ENCODE data around the gene TMEM72. TPM values are rescaled to one million over a fixed set of nuclear protein-coding genes. Genes with fewer than 3 reads are reported as not detected.

The TMEM72 gene
- total and polyA plus RNA-seq, 2 of the 13 experiments (the other 11 are each of a cell fraction or from before 2014, with no cell fraction given), result 0.04 TPM; not detected in 1

DNA sequence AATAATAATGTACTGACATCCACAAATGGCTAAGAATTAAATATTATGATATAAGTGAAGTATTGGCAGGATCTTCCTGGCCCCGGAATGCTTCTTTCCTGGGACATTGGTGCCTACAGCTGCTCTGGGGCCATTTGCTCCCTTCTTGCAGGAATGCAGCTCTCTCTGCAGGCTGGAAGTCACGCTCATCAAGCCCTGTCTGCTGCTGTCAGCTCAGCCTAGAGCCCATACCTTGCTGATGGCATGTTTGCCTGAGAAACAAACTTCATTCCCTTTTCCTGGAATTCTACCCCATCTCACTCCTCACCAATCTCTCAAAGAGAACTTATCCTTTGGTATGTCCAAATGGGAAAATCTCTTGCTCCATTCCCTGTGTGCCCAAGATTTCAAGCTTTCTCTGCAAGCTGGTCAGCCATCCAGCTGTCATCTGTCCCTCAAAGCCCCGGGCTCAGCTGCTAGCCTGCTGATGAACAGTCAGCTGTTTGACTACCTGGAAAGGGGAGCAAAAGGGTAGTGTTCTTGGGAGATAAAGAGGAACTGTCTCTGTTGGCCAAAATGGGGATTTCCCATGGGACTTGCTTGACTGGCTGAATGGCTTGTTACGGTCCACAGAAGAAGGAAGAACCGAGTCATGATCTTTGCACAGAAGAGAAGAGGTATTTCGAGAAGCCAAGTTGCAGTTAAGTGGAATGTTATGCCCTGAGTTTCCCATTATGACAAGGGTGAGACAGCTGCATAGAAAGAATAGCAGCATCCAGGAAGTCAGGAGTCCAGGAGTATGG, 36.4 kb downstream of the TMEM72 start:
- Histone ChIP-seq H3K27me3 (ENCODE audit: control insufficient read depth in 1 of 2, insufficient read depth in 2 of 2, low read length in 2 of 2) (no peaks in the 10 kb centered on the region), H2AFZ (ENCODE audit: low read length) (no peak overlapping the region), H3K79me2 (ENCODE audit: insufficient read depth, low read length) (no peaks in the 10 kb centered on the region), H3K9ac (ENCODE audit: insufficient read depth, low read depth, low read length) (no peak overlapping the region), H3K4me1 (ENCODE audit: insufficient read depth, low read length) (peaks cover 75% of the 10 kb centered on the region), H4K20me1 (ENCODE audit: insufficient read depth, low read length) (no peaks in the 10 kb centered on the region), H3K27ac (ENCODE audit: extremely low read length, insufficient read depth, low read length) (no peak overlapping the region), H3K4me3 (replicated peaks in 1 of 3; ENCODE audit: insufficient read depth in 1 of 3, low read depth in 2 of 3, low read length in 3 of 3) (no peak overlapping the region), H3K9me3 (ENCODE audit: low read length) (peaks cover 8% of the 10 kb centered on the region), H3K36me3 (replicated peaks in 1 of 2; ENCODE audit: control insufficient read depth in 1 of 2, insufficient read depth in 2 of 2, low read length in 2 of 2) (no peaks in the 10 kb centered on the region), H3K4me2 (ENCODE audit: low read depth, low read length) (no peak overlapping the region)
- no peak for DNase-seq (ENCODE audit: low spot score)
- no peak for ATAC-seq
- in situ Hi-C loops (cut with HindIII; ENCODE audit: extremely low pct_ligation_motif_present, low pct_unique_long_range_greater_than_20kb), result no loop called here
- no TSS peak for BruUV-seq (replicated peaks)
- no peak for FAIRE-seq
- intact Hi-C loops (cut with micrococcal nuclease; ENCODE audit: unreplicated experiment), result no loop called here
- POLR2A ChIA-PET, result interaction anchor here (1.3 to 5.9 kb wide), 4 partner anchors 14 to 49 kb away, joined by 3 to 84 read pairs (median 8); partner anchors contain the start of gene RASSF4
- CTCF ChIA-PET (ENCODE audit: low intra/inter-chr PET ratio, low total read pairs), result no interaction called here
- WGBS (ENCODE audit: low lambda C conversion rate), result 83% methylated on average over 6 of the region's 6 CpGs
- TF ChIP-seq ZNF598 (CRISPR knock-in tag; IDR thresholded peaks at IDR 0.05; ENCODE audit: borderline replicate concordance), result no peak
- TF ChIP-seq, protein P1, sequence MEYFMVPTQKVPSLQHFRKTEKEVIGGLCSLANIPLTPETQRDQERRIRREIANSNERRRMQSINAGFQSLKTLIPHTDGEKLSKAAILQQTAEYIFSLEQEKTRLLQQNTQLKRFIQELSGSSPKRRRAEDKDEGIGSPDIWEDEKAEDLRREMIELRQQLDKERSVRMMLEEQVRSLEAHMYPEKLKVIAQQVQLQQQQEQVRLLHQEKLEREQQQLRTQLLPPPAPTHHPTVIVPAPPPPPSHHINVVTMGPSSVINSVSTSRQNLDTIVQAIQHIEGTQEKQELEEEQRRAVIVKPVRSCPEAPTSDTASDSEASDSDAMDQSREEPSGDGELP (IDR thresholded peaks at IDR 0.05; ENCODE audit: borderline replicate concordance, low read depth), result 0 out of 2 replicates have a peak, but pooled peaks have one; percentile 15

DNA sequence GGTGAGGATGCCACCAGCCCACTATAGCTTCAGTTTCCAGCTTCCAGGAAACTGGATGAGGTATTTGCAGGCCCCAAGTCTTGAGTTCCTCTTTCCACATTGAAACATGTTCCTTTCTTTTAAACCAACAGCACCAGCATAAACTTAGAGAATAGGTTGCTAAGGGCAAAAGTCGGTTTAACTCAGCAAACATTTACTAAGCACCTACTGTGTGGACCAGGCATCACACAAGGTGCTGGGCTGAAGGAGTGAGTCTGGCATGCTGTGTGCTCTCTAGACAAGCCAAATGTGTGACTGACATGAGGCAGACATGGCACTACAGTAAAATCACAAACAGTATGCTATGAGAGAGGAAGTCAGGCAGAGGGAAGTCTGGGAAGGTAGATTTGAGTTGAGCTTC, 37.5 kb downstream of the TMEM72 start:
- ATAC-seq, result no peak
- DNase-seq (ENCODE audit: low spot score), result no peak
- Histone ChIP-seq H4K20me1 (ENCODE audit: insufficient read depth, low read length) (no peaks in the 10 kb centered on the region), H3K9ac (ENCODE audit: insufficient read depth, low read depth, low read length) (no peak overlapping the region), H3K27me3 (ENCODE audit: control insufficient read depth in 1 of 2, insufficient read depth in 2 of 2, low read length in 2 of 2) (no peaks in the 10 kb centered on the region), H3K79me2 (ENCODE audit: insufficient read depth, low read length) (no peaks in the 10 kb centered on the region), H3K4me2 (ENCODE audit: low read depth, low read length) (no peak overlapping the region), H3K4me1 (ENCODE audit: insufficient read depth, low read length) (peaks cover 85% of the 10 kb centered on the region), H3K9me3 (ENCODE audit: low read length) (peaks cover 8% of the 10 kb centered on the region), H3K27ac (ENCODE audit: extremely low read length, insufficient read depth, low read length) (no peak overlapping the region), H2AFZ (ENCODE audit: low read length) (no peak overlapping the region), H3K36me3 (replicated peaks in 1 of 2; ENCODE audit: control insufficient read depth in 1 of 2, insufficient read depth in 2 of 2, low read length in 2 of 2) (no peaks in the 10 kb centered on the region), H3K4me3 (replicated peaks in 1 of 3; ENCODE audit: insufficient read depth in 1 of 3, low read depth in 2 of 3, low read length in 3 of 3) (no peak overlapping the region)
- in situ Hi-C loops (cut with HindIII; ENCODE audit: extremely low pct_ligation_motif_present, low pct_unique_long_range_greater_than_20kb) (no loop called here), intact Hi-C loops (cut with micrococcal nuclease; ENCODE audit: unreplicated experiment) (no loop called here)
- 83% methylated on average over 1 of the region's 1 CpG for WGBS (ENCODE audit: low lambda C conversion rate)
- POLR2A ChIA-PET, result interaction anchor here (1.3 to 5.9 kb wide), 4 partner anchors 13 to 47 kb away, joined by 3 to 84 read pairs (median 8); partner anchors contain the start of gene RASSF4
- CTCF ChIA-PET (ENCODE audit: low intra/inter-chr PET ratio, low total read pairs), result interaction anchor here (1.7 kb wide), 1 partner anchor 27 kb away, joined by 5 read pairs; no protein-coding TSS in a partner anchor
- BruUV-seq (replicated peaks), result no TSS peak
- TF ChIP-seq ZNF691 (CRISPR knock-in tag; IDR thresholded peaks at IDR 0.05; ENCODE audit: borderline replicate concordance, low read depth) (no peak), THAP11 (CRISPR knock-in tag; IDR thresholded peaks at IDR 0.05) (no peak), NFE2 (CRISPR knock-in tag; IDR thresholded peaks at IDR 0.05) (no peak)
- TF ChIP-seq, protein P2, sequence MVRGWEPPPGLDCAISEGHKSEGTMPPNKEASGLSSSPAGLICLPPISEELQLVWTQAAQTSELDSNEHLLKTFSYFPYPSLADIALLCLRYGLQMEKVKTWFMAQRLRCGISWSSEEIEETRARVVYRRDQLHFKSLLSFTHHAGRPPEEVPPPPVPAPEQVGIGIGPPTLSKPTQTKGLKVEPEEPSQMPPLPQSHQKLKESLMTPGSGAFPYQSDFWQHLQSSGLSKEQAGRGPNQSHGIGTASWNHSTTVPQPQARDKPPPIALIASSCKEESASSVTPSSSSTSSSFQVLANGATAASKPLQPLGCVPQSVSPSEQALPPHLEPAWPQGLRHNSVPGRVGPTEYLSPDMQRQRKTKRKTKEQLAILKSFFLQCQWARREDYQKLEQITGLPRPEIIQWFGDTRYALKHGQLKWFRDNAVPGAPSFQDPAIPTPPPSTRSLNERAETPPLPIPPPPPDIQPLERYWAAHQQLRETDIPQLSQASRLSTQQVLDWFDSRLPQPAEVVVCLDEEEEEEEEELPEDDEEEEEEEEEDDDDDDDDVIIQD (CRISPR knock-in tag; IDR thresholded peaks at IDR 0.05; ENCODE audit: low read depth), result no peak
- no peak for FAIRE-seq
